HG02943 (cell line): ENCODE data around the gene NT5C2.
"Not testable (repeated sequence)": the region's sequence is repeated elsewhere in the genome, so short reads cannot be mapped to it uniquely, and the experiment has no call there.

ENCODE experiments used
- ATAC-seq: cut with Tn5 transposase; IDR thresholded peaks from one replicate; pipeline ENCODE4 v1.9.1; 2021; ENCODE audit warnings: mild to moderate bottlenecking, low read depth, moderate library complexity; ENCODE audit not compliant: unreplicated experiment

The NT5C2 gene

GRCh38 chr10:103167554-103167953 lies 25.5 kb downstream of the NT5C2 start:
- ATAC-seq: not testable (repeated sequence)

DNA sequence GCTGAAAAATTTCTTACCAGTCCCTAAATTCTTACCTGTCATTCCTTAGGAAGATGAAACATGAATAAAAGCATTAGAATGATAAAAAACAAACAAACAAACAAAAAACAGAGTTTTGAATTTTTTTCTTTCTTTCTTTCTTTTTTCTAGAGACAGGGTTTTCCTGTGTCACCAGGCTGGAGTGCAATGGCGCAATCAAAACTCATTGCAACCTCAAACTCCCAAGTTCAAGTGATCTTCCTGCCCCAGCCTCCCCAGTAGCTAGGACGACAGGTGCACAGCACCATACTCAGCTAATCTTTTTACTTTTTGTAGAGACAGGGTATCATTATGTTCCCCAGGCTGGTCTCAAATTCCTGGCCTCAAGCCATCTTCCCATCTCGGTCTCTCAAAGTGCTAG lies 26.5 kb downstream of the NT5C2 start:
- ATAC-seq: no peak

- not testable (repeated sequence) for ATAC-seq
Observed at GRCh38 chr10:103163766-103164403, 29.2 kb downstream of the NT5C2 start.

GRCh38 chr10:103157246-103157645 lies 35.8 kb downstream of the NT5C2 start:
- ATAC-seq: no peak

- ATAC-seq: no peak
Observed at GRCh38 chr10:103155471-103156085, 37.5 kb downstream of the NT5C2 start.

- ATAC-seq: no peak
Observed at GRCh38 chr10:103154521-103155299, 38.4 kb downstream of the NT5C2 start.

DNA sequence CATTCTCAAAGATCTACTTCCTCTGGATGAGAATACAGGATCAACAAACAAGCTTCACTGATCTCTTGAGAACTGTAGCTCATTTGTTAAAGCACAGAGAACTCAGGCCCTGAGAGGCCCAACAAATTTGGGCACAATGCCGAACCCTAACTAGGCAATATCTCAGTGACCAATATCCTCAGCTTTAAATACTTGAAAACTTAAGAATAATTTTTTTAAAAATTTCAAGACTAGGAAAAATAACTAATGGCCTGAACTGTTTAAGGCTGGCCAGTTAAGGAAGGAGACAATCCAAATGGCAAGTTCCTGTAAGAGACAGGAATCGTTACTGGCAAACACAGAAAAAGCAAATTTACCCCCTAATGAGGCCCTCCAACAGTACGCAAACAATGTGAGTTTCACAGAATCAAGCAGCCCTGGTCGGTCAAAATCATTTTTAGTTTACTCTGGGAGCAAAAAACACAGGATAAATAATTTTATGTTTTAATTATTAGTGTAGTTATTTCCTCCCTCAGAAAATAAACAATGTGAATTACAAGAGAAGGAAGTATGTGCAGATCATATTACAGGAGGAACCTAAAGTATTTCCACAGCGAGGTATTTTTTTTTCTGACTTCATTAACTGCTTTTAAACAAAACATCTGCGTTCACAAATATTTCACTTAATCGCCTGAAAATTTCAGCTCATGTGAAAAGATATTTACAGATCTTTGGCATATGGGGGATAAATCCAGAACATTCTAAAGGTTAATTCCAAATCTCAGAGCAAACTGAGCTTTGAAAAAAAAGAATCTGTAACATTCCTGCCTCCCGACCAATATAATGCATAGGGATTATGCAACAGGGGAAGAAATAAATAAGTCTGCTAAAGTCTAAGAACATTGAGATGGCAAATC lies 39.5 kb downstream of the NT5C2 start:
- ATAC-seq: no peak

DNA sequence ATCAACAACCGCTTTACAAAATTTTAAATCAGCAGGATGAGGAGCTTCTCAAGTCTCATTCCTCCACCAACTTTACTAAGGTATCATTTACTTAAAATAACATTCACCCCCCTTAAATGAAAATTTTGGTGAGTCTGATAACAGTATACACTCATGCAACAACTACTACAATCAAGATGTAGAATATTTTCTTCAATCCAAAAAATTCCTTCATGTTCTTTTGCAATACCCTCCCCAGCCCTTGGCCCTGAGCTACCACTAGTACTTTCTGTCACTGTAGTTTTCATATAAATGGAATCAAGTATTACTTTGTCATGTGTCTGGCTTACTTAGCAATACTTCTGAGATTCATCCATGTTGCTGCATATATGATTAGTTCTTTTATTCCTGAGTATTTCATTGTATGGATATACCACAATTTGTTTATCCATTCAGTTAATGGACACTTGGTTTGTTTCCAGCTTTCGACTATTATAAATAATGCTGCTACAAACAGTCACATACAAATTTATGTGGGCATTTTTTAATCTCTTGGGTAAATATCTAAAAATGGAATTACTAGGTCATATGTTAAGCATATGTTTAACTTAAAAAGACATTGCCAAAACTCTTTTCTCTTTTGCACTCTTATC lies 43.0 kb downstream of the NT5C2 start:
- ATAC-seq: no peak

GRCh38 chr10:103147645-103148044 lies 45.4 kb downstream of the NT5C2 start:
- no peak for ATAC-seq

DNA sequence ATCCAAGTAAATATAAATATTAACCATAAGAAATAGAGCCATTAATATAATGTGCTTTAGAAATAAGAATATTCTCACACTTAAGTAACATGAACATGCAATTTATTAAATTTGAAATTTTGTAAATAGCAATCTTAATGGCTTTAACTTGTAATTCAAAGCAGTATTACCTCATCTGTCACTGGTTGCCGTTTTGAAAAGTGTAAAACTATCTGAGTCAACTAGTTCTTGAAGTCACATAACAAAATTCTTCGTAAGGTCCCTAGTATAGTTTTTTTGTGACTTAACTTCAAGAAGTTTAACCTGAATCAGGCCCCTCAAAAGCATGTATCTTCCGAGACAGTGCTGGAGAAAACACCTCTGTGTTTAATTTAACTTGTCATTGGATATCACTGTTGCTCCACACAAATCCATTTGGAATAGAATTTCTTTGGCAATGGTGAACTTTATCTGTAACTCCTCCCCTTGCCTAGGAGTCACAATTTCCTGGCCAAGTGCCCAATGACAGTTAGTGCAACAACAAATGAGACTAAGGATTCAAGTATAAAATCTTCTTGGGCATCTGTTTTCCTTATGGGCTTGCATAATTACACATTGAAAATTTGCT lies 47.1 kb downstream of the NT5C2 start:
- ATAC-seq: no peak

DNA sequence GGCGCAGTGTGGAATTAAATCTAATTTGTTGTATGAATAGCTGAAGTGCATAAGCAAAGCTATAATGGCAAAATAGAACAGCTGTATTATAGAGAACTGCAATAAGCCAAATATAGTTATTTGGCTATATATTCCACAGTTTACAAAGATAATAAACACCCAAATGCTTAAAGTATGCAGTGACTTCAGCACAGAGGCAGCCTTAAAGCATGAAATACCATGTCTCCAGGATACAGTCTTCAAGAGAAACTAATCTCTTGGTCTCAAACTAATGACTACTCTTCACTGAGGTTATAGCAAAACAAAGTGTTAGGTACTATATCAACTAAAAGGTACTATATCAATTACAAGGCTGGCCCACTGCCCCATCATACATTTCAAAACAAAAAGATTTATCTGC lies 48.0 kb downstream of the NT5C2 start:
- ATAC-seq: no peak

- ATAC-seq: no peak
Observed at GRCh38 chr10:103144041-103144440, 49.0 kb downstream of the NT5C2 start.

- not testable (repeated sequence) for ATAC-seq
Observed at GRCh38 chr10:103143641-103144040, 49.4 kb downstream of the NT5C2 start.

GRCh38 chr10:103141950-103142349 lies 51.1 kb downstream of the NT5C2 start:
- no peak for ATAC-seq

DNA sequence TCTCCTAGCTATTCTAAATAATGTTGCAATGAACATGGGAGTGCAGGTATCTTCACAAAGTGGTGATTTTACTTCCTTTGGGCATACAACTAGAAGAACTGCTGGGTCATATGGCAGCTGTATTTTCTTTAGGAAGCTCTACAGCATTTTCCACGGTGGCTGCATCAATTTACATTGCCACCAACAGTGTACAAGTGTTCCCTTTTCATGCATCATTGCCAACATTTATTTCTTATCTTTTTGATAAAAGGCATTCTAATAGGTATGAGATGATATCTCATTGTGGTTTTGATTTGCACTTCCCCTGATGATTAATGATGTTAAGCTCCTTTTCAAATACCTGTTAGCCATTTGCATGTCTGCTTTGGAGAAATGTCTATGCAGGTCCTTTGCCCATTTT lies 52.6 kb downstream of the NT5C2 start:
- no peak for ATAC-seq

DNA sequence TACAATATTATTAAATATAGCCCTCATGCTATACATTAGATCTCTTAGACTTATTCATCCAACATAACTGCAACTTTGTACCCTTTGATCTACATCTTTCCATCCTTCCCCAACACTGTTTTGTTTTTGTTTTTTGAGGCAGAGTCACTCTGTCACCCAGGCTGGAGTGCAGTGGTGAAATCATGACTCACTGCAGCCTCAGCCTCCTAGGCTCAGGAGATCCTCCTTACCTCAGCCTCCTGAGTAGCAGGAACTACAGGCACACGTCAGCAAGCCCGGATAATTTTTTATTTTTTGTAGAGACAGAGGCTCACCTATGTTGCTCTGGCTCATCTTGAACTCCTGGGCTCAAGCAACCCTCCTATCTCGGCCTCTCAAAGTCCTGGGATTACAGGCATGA lies 53.3 kb downstream of the NT5C2 start:
- no peak for ATAC-seq

DNA sequence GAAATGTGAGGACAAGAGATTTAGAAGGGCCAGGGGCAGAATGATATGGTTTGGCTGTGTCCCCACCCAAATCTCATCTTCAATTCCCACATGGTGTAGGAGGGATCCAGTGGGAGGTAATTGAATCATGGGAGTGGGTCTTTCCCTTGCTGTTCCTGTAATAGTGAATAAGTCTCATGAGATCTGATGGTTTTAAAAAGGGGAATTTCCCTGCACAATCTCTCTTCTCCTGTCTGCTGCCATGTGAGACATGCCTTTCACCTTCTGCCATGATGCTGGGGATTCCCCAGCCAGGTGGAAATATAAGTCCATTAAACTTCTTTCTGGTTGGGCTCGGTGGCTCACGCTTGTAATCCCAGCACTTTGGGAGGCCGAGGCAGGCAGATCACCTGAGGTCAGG lies 57.9 kb downstream of the NT5C2 start:
- not testable (repeated sequence) for ATAC-seq

DNA sequence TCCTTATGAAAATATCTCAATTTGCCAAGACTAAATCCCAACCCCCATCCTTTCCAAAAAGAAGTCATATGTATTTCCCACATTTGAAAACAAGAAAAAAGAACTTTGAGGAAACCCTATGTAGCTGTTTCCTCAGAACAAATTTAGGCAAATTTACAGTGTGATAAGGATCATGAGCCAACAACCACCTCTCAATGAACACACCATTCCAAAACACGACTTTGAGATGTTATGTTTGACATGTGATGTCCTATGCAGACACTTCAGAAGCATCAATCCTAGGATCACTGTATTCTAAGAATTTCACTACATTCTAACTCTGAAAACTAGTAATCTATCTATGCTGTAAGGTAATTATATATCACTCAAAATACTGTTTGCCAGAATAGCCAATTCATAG lies 62.2 kb downstream of the NT5C2 start:
- no peak for ATAC-seq

DNA sequence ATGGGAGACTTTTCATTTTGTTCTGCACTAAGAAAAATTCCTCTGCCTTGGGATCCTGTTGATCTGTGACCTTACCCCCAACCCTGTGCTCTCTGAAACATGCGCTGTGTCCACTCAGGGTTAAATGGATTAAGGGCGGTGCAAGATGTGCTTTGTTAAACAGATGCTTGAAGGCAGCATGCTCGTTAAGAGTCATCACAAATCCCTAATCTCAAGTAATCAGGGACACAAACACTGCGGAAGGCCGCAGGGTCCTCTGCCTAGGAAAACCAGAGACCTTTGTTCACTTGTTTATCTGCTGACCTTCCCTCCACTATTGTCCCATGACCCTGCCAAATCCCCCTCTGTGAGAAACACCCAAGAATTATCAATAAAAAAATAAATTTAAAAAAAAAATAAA lies 62.9 kb downstream of the NT5C2 start:
- ATAC-seq: not testable (repeated sequence)

GRCh38 chr10:103127241-103127640 lies 65.8 kb downstream of the NT5C2 start:
- no peak for ATAC-seq
